Natural killer cell (primary cell): ENCODE data around the gene MPDU1. TPM values are rescaled to one million over a fixed set of nuclear protein-coding genes. Genes with fewer than 3 reads are reported as not detected.
A peak's percentile ranks its signal among the peaks of the same experiment; 100 is the strongest.

ENCODE experiments used
- ATAC-seq, 3 donors: fragments of 150-1000 bp in 2 of 3; fragments of 200-7000 bp in 1 of 3; cut with Tn5 transposase; 1 replicate in 1 of 3; 2 replicates in 2 of 3; pipeline ENCODE4 v1.10.0; 2021; ENCODE audit warnings: mild to moderate bottlenecking in 2 of 3, moderate library complexity in 2 of 3
- DNase-seq, 2 donors: peaks; one replicate each; pipeline versions ENCODE4 v3.0.0 to v3.0.0-alpha.2; 2013 to 2021; ENCODE audit warnings: mixed read lengths in 1 of 2
- H3K27ac ChIP-seq: one replicate; pipeline ENCODE4 v1.5.1; 2013; ENCODE audit warnings: mild to moderate bottlenecking, low read length
- H3K27me3 ChIP-seq: one replicate; pipeline ENCODE4 v1.6.1; 2013; ENCODE audit warnings: low read length; ENCODE audit not compliant: control insufficient read depth, insufficient read depth
- H3K36me3 ChIP-seq: one replicate; pipeline ENCODE4 v1.6.1; 2013; ENCODE audit warnings: low read length; ENCODE audit not compliant: control insufficient read depth, insufficient read depth
- H3K4me1 ChIP-seq: one replicate; pipeline ENCODE4 v1.6.1; 2013; ENCODE audit warnings: low read length; ENCODE audit not compliant: control insufficient read depth, insufficient read depth
- H3K4me3 ChIP-seq: one replicate; pipeline ENCODE4 v1.5.1; 2013; ENCODE audit warnings: low read length
- H3K9me3 ChIP-seq: one replicate; pipeline ENCODE4 v1.6.1; 2013; ENCODE audit warnings: low read length; ENCODE audit not compliant: control insufficient read depth, insufficient read depth
- H3K27ac Mint-ChIP-seq, 2 donors: one replicate each; pipeline ENCODE4 v1.8.0; 2022; ENCODE audit warnings: mild to moderate bottlenecking in 2 of 2, mixed read lengths in 2 of 2, moderate library complexity in 1 of 2
- H3K27me3 Mint-ChIP-seq, 2 donors: one replicate each; pipeline ENCODE4 v1.8.0; 2022; ENCODE audit warnings: low read depth in 2 of 2, mixed read lengths in 2 of 2
- H3K36me3 Mint-ChIP-seq: one replicate; pipeline ENCODE4 v1.8.0; 2022; ENCODE audit warnings: mixed read lengths
- H3K4me1 Mint-ChIP-seq, 2 donors: one replicate each; pipeline ENCODE4 v1.8.0; 2022; ENCODE audit warnings: mixed read lengths in 2 of 2
- H3K4me3 Mint-ChIP-seq: one replicate; pipeline ENCODE4 v1.8.0; 2022; ENCODE audit warnings: mild to moderate bottlenecking, moderate library complexity, mixed read lengths
- H3K9me3 Mint-ChIP-seq, 2 donors: one replicate each; pipeline ENCODE4 v1.8.0; 2022; ENCODE audit warnings: mixed read lengths in 2 of 2
- WGBS: methylation state at CpG from one replicate; pipeline ENCODE4 v1.1.7; 2013; ENCODE audit warnings: missing lambda C conversion rate; ENCODE audit not compliant: insufficient coverage; 5-methylcytosine and 5-hydroxymethylcytosine counted together
- intact Hi-C: fragments of 100-400 bp; cut with micrococcal nuclease; formaldehyde crosslinking; loops from one replicate; pipeline ENCODE4 v1.14.2; 2022
- total RNA-seq, 4 donors: library from RNA; stranded (reverse); fragments of 120-200 nt in 1 of 4; gene quantifications; one replicate each; pipeline versions ENCODE4 v1.2.3 to v1.2.4, GENCODE V29; 2013 to 2022
- TF ChIP-seq, protein P1 (sequence below): fragments of 200-600 bp; IDR thresholded peaks from one replicate; pipeline ENCODE4 v1.8.0; 2022; ENCODE audit warnings: antibody characterized with exemption

MPDU1 gene
- total RNA-seq, 3 donors from 2014 or later (not counting 1 experiment from before 2014, with no cell fraction given) = 26.3 to 29.2 (median 27.1) TPM

DNA sequence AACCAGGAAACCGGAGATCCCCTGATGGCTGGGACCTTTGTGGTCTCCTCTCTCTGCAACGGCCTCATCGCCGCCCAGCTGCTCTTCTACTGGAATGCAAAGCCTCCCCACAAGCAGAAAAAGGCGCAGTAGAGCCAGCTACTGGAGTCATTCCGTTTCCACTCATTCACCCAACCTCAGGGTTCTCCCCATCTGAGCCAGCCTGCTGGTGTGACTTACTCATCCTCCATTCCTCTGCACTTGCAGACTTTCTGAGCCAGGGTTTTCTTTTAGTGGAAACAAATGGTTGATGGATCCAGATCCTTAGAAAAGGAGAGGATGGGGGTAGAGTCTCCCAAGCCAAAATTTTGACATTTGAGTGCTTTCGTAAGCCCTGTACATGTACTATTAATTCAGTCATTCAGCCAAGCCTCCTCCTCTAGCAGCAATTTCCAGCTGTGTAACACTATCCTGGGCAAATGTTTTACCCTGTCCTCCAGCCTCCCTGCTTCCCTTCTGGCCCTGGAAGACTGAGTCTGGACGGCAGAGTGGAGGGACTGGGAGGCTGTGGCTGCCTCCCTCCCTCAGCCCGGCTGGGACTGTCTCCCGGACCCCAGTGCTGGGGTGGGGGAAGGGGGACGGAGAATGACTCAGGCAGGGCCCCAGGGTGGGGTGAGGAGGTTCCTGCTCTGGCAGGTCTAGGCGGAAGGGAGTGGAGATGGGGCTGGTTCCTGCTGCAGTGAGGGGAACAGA is 3.9 kb downstream of the MPDU1 start:
- H3K9me3 Mint-ChIP-seq = no peaks in the 10 kb centered on the region
- peaks cover 12 to 21% of the 10 kb centered on the region in 2 donors for H3K4me1 Mint-ChIP-seq
- no peaks in the 10 kb centered on the region for H3K36me3 Mint-ChIP-seq
- Histone ChIP-seq H3K36me3 (peaks cover 23% of the 10 kb centered on the region), H3K27ac (no peak overlapping the region), H3K4me3 (no peak overlapping the region), H3K9me3 (no peaks in the 10 kb centered on the region), H3K27me3 (no peaks in the 10 kb centered on the region), H3K4me1 (peaks cover 28% of the 10 kb centered on the region)
- H3K27me3 Mint-ChIP-seq = no peaks in the 10 kb centered on the region
- DNase-seq = no peak
- peak overlapping the region; percentile 40 for H3K4me3 Mint-ChIP-seq
- TF ChIP-seq, protein P1, sequence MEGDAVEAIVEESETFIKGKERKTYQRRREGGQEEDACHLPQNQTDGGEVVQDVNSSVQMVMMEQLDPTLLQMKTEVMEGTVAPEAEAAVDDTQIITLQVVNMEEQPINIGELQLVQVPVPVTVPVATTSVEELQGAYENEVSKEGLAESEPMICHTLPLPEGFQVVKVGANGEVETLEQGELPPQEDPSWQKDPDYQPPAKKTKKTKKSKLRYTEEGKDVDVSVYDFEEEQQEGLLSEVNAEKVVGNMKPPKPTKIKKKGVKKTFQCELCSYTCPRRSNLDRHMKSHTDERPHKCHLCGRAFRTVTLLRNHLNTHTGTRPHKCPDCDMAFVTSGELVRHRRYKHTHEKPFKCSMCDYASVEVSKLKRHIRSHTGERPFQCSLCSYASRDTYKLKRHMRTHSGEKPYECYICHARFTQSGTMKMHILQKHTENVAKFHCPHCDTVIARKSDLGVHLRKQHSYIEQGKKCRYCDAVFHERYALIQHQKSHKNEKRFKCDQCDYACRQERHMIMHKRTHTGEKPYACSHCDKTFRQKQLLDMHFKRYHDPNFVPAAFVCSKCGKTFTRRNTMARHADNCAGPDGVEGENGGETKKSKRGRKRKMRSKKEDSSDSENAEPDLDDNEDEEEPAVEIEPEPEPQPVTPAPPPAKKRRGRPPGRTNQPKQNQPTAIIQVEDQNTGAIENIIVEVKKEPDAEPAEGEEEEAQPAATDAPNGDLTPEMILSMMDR = no peak
- no peak for ATAC-seq
- H3K27ac Mint-ChIP-seq = peak overlapping the region in 1 of 2 donors; percentile 29
- intact Hi-C loops = loop anchor here (2.0 kb wide), 1 partner anchor 73 kb away; no protein-coding TSS in a partner anchor
- WGBS = 83% methylated on average over 12 of the region's 12 CpGs

DNA sequence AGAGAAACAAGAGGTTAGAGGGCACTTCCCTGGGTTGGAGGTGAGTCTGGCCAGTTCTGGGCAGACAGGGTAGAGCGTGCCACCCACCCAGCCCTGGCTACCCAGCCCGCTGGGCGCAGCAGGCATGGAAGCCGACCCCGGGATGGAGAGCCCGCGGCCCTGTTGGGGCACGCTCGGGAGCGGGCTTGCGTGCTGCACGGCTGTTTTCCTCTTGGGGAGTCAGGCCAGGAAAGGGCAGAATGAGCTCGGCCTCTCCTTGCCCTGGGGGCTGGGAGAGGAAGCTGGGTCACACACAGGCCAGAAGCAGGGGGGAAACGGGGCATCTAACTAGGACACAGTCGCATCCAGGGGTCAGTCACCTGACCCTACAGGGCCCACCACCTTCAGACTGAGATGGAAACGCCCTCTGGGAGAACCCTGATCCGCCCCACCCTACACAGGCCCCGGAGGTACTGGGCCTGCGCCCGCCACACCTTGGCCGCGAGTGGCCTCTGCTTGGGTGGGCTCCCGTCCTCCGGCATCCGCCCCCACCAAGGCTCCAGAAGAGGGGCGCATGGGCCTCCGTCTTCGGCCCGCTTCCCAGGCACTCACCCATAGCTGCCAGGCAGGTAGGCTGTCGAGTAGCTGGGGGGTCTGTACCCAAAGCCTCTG is 5.0 kb downstream of the MPDU1 start:
- DNase-seq = no peak
- no peaks in the 10 kb centered on the region for H3K36me3 Mint-ChIP-seq
- H3K27me3 Mint-ChIP-seq = no peaks in the 10 kb centered on the region
- no peaks in the 10 kb centered on the region for H3K9me3 Mint-ChIP-seq
- Histone ChIP-seq H3K9me3 (no peaks in the 10 kb centered on the region), H3K27ac (no peak overlapping the region), H3K36me3 (peaks cover 34% of the 10 kb centered on the region), H3K27me3 (no peaks in the 10 kb centered on the region), H3K4me3 (no peak overlapping the region), H3K4me1 (peaks cover 19% of the 10 kb centered on the region)
- TF ChIP-seq, protein P1 = no peak
- no peak overlapping the region for H3K27ac Mint-ChIP-seq
- 94% methylated on average over 30 of the region's 30 CpGs for WGBS
- H3K4me3 Mint-ChIP-seq = no peak overlapping the region
- H3K4me1 Mint-ChIP-seq = peaks cover 8 to 15% of the 10 kb centered on the region in 2 donors
- intact Hi-C loops = loop anchor here (1.0 to 2.0 kb wide), 2 partner anchors 74 to 308 kb away; no protein-coding TSS in a partner anchor
- ATAC-seq = no peak

DNA sequence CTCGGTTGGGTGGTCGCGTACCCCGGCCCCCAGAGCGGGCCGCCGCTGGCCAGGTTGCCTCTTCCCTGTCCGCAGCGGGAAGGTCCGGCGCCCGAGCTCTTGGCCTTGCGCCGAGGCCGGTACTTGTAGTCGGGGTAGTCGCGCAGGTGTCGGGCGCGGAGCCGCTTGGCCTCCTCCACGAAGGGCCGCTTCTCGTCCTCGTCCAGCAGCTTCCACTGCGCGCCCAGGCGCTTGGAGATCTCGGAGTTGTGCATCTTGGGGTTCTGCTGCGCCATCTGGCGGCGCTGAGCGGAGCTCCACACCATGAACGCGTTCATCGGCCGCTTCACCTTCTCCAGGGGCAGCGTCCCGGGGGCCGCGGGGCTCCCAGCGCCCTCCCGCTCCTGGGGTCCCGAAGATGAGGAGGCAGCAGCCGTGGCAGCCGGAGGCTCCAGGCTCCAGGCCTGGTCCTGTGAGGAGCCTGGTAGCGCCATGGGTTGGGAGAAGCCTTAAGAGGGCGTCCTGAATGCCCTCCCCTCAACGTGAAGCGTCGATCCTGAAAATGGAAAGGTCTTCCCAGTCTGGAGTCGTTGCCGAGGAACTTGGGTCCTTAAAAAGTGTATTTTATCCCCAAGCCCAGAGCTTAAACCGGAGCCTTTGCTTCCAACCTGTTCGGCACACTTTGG is 5.7 kb downstream of the MPDU1 start:
- Histone ChIP-seq H3K4me3 (no peak overlapping the region), H3K36me3 (peaks cover 40% of the 10 kb centered on the region), H3K27ac (no peak overlapping the region), H3K4me1 (peaks cover 16% of the 10 kb centered on the region), H3K27me3 (no peaks in the 10 kb centered on the region), H3K9me3 (no peaks in the 10 kb centered on the region)
- Mint-ChIP-seq H3K27me3 (no peaks in the 10 kb centered on the region), H3K27ac (no peak overlapping the region), H3K36me3 (peaks cover 5% of the 10 kb centered on the region), H3K4me1 (peaks cover 1 to 8% of the 10 kb centered on the region in 2 donors), H3K9me3 (no peaks in the 10 kb centered on the region), H3K4me3 (no peak overlapping the region)
- intact Hi-C loops = loop anchor here (1.0 to 2.0 kb wide), 2 partner anchors 75 to 309 kb away; no protein-coding TSS in a partner anchor
- DNase-seq (peak; percentile 67 to 86), ATAC-seq (peak; percentile 83 to 96 (median 87))
- TF ChIP-seq, protein P1 = peak; percentile 68
- WGBS = 47% methylated on average over 56 of the region's 56 CpGs
